NCI-H1105 treated with DMSO at 0.1 percent for 48 hours (cell line): ENCODE results near the gene HSBP1L1.

ENCODE experiments used
- DNase-seq: peaks from one replicate; lab custom pipeline; 2025; lab: John Stamatoyannopoulos, UW

The HSBP1L1 gene

DNA sequence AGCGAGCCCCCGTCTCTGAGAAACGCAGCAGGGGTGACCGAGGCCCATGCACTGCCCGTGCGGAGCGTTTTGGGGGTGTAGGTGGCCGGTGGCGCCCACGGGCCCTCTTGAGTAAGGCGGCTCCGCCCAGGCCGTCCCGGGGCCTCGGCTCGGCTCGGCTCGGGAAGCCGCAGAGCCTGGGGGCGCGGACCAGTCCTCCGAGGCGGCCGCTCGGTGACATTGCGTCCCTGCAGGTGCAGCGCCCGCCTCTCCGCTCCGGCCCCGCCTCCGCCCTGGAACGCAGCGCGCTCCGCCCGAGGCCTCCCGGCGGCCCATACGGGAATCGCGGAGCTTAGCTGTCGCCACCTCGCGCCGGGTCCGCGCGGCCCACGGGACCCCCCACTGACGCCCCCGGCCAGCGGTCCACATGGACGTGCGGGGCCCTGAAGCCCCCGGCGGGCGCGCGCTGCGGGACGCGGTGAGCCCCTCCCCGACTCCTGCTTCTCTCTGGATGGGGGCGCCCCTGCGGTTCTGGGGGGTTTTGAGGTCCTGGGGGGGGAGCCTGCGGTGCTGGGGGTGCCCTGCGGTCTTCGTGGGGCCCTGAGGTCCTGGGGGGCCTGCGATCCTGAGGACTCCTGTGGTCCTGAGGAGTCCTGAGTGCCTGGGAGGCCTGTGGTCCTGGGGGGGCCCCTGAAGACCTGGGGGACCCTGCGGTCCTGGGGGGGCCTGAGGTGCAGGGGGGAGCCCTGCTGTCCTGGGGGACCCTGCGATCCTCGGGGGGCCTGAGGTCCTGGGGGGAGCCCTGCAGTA, at the start of gene HSBP1L1:
HSBP1L1 (plus strand) TSS at position 314 of the 789 bp plus-strand sequence; CDS start at position 407, 93 bp downstream.
- no peak for DNase-seq

DNA sequence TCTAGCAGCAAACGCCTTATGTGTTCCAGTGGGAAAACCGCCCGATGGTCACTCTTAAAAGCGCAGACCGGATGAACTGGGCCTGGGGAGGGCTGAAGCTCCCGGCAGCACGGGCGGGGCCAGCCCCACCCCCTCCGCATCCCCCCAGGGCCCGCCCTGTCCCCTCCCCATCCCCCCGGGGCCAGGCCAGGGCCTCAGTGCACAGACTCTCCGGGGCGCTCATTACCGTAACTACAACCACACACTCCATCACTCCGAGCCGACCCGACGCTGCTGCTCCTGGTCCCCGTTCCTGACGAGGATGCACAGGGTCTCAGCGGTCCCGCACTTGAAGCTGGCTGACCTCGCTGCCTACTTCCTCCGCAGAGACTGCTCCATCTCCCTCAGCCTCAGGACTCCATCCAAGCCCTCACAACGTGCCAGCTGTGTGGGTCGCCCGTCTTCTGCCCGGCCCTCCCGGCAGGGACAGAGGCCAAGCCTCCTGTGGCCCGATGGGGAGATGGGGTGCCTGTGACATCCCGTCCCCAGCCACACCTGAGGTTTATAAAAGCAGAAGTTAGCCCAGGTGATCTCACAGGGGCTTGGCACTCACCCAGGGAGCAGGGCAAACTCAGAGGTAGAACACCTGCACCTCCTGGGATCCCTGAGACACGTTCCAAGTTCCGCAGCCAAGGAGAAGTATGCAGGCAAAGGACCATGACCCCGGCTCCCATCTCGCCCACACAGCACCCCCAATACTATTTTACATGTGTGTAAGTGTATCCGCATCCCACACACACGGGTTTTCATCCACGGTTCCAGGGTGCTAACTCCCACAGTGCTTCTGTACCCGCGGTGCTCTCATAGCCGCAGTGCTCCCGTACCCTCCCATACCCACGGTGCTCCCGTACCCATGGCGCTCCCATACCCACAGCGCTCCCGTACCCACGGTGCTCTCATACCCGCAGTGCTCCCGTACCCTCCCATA, 49.0 kb upstream of the HSBP1L1 start:
- no peak for DNase-seq

DNA sequence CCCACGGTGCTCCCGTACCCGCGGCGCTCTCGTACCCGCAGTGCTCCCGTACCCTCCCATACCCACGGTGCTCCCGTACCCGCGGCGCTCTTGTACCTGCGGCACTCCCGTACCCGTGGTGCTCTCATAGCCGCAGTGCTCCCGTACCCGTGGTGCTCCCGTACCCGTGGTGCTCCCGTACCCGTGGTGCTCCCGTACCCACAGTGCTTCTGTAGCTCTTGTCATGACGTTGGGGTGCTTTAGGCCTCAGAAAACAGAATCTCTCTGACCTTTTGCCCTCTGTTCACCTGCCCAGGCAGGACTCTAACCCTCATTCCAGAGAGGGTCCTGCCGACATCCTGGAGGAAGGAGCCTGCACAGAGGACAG, 48.3 kb upstream of the HSBP1L1 start:
- no peak for DNase-seq

DNA sequence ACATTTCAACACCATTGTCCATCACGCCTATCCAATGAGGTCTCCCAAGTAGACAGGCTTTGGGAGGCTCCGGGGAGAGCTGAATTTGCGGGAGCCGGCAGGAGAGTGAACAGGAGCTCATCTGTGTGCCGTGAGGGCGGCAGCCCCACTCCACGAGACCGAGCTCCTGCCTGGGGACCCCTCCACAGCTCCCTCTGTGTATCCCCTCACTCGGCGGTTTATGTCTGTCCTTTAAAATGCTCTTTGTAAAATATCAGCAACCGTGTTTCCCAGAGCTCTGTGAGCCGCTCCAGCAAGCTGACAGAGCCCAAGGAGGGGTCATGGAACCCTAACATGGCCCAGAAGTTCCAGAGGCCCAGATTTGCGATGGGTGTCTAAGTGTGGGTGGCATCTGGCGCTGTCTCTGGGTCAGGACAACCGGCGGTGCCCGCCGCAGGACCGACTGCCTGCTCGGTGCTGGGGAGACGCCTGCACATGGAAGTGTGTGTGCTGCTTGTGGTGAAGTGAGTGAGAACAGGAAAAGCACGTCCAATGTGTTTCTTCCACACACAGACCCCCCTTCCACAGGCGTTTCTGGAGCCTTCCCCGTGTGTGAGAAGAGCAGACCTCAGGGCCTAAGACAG, 47.8 kb upstream of the HSBP1L1 start:
- DNase-seq: no peak

DNA sequence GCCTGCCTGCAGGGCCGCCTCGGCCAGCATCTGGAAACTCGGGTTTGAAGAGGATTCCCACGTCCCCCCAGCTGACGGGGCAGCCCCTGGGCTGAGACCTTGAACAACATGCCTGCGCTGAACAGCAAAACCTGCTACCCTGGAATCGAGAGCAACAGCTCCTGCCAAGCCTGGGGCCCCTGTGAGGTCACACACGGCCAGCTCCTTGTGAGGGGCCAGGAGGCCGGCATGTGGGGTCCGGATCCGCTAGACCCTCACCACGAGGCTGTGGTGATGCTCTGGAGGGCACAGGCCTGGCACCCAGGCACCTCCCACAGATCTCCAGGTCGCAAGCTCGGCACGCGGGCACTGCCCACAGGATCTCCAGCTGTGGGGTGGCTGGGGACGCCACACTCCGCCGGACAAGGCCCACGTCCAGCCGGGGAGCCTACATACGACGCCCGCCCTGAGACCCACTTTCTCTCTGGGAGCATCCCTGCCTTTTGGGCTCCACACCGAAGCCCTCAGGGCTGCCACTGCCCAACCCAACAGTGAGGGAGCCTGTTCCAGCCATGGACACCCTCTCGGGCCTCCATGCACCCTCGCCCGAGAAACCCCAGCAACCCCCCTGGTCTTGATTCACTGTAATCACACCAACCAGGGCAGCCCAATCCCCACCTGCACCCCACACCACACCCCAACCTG, 47.1 kb upstream of the HSBP1L1 start:
- DNase-seq: no peak

DNA sequence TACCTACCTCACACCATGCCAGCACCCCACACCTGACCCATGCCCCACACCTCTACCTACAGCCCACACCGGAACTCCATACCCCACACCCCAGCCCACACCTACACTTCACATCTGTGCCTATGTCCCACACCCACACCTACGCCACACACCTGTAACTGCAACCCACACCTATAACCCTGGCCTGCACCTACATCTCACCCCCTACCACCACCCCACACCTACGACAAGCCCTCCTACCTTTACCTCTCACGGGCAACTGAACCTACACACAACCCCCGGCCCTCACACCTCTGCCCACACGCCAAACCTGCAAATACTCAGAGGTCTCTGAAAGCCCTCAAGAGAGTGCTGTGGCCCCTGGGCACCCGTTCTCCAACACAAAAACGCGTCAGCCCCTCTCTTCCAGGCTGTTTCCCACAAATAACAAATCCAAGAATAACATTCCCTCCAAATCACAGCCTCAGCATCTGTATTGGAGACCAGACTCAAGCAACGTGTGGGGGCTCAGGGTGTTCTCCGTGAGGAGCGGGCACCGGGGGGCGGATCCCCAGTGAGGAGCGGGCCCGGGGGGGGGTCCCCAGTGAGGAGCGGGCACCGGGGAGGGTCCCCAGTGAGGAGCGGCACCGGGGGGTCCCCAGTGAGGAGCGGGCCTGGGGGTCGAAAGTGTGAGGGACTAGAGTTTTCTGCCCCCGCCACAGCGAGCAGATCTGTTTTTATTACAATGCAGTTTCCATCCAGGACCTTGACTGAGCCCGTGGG, 46.4 kb upstream of the HSBP1L1 start:
- DNase-seq: no peak

DNA sequence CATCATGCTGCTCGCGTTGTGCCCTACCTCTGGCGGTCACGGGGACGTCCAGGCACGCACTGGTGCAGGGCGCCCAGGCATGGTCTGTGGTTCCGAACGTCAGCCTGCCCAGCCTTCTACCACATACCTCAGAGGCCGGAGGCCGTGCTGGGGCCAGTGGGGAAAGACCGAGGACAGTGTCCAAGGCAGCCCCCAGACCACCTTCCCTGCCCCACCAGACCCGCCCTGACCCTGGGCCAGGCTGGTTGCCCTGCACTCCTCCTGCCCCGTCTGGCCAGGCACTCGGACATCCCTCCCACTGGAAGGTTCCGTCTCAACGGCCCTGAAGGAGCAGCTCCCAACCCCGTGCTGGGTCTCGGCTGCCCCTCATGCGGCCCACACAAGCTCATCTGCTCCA, 45.8 kb upstream of the HSBP1L1 start:
- DNase-seq: no peak

DNA sequence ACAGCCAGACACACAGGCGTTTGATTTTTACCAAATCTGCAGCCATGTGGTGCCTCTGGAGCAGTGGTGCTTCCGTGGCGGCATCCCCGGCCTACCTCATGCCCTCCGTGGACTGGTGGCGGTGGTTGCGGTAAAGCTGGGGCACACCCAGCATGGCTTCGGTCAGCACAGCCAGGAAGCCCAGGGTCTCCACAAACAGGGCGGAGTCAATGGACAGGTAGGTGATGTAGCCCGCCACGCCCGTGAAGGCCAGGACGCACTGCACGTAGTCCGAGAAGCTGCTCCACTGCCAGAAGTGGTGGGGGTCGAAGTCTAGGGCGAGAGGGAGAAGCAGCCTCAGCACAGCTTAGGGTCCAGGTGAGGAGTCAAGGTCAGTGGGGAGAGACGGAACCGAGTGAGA, 45.4 kb upstream of the HSBP1L1 start:
- DNase-seq: no peak

DNA sequence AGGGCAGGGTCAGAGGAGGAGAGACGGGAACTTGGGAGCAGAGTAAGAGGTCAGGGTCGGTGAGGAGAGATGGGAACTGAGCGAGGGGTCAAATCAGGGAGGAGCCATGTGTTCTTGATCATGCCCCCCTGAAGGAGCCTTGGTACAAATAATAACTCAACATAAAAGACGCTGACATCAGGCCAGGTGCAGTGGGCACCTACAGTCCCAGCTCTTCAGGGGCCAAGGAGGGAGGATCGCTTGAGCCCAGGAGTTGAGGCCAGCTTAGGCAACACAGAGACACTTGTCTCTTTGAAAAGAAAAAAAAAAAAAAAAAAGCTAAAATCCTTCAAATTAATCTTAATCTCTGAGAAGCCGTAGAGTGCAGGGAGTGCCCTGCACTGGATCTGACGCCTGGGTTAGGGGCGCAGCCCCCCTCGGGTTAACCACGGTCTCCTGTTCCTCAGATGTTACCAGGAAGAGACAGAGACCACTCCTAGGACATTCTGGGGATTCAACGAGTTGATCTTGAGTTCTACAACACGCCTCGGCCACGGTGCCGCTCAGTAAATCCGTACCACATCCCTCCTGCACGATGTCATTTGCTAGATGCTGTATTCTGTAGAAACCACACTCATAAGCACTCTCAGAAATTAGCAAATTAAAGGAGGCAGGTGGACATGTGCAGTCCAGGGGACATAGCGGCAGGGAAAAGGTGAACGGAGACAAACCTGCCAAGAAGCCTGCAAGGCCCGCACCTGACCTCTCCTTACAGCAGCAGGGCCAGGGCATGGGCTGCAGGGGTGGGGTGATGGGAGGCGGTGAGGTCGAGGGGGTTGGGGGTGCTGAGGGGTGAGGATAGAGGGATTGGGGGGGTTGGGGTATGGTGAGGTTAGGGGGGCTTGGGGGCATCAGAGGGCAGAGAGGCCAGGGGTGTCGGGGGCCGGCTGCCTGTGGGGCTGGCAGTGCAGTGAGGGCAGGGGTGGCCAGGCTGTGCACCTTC, 42.2 kb upstream of the HSBP1L1 start:
- no peak for DNase-seq

DNA sequence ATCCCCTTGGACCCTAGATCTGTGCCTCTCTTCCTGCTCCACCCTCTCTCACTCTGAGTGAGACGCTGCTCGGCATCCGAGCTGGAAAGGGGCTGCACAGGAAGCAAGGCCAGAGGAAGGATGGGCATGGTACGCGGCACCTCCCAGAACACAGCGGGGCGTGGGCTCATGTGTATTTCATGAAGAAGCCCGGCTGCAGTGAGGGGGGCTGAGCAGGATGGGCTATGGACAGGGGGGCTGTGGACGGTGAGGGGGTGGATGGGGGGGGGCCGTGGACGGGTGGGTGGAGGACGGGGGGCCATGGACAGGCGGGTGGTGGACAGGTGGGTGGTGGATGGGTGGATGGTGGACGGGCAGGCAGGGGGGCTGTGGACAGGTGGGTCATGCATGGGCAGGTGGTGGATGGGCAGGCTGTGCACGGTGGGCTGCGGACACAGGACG, 41.5 kb upstream of the HSBP1L1 start:
- no peak for DNase-seq

DNA sequence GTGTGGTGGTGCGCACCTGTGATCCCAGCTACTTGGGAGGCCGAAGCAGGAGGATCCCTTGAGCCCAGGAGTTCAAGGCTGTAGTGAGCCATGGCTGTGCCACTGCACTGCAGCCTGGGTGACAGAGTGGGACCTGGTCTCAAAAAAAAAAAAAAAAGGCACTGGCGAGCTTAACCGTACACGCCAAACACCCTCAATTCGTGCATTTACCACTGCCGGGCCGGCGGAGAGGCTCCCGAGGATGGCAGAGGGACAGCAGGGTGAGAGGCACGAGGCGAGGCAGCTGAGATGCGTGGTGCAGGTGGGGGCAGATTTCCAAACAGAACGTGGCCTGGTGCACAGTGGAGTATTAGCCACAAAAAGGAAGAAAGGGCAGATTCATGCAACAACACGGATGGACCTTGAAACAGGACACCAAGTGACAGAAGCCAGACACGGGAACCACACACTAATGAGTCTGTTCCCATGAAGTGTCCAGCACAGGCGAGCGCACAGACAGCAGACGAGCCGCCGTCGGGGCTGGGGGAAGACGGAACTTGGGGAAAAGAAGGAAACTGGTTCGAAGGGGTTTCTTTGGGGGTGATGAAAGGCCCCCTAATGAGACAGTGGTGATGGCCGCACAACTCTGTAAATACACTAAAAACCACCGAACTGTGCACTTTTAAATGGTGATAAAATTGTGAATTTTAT, 40.4 kb upstream of the HSBP1L1 start:
- DNase-seq: no peak

DNA sequence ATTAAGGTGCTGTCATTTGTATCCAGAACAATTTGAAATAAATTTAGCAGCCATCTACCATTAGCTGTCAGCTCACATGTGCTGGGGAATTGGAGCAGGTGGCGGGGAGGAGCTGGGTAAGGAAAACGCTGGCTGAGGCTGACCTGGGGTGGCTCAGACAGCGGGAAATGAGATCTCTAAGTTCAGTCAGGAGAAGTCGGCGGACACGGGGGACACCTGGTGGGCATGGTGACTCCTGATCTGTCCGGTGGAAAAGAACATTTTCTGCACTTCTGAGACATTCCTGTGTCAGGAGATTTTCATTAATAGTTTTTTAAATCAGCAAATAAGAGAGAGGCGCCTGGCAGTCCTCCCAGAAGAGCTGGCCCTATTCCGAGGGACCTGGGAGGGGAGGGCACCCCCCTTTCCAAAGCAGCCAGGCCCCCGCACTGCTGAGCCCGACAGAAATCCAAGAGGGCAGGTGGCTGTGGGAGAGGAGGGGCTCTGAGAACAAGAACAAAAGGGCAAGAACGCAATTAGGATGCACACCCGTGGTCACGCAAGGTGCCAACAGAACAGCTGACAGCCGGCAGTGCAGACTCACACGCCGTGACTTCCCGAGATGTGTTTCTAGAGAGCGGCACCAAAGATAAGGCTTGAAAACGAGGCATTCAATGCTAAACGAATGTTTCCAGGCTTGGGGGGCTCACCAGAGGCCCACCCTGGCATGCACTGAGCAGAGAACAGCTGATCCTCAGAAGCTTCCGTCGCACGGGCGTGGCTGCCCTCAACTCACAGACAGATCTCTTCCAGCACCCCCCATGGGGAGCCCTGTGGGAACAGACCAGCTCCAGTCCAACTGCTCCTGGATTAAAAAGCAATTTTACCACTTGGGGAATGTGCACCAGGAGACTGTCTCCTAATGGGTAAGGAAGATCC, 39.4 kb upstream of the HSBP1L1 start:
- DNase-seq: peak; percentile 95

DNA sequence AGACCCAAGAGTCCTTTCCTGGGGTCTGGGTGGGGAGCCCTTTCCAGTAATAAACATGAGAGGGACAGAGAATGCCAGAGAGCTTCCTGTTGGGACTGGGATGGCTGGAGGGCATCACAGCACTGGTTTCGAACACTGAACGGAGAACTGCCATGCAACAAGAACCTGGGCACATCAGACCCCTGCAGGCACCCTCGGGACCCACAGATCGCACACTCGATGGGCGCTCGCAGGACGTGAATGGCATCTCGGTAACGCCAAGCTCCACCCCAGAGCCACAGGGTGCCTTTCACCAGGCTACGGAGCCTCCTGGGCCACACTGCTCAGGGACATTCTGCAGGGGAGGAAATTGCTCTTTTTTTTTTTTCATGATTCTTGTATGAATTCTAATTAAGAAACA, 38.1 kb upstream of the HSBP1L1 start:
- DNase-seq: no peak

DNA sequence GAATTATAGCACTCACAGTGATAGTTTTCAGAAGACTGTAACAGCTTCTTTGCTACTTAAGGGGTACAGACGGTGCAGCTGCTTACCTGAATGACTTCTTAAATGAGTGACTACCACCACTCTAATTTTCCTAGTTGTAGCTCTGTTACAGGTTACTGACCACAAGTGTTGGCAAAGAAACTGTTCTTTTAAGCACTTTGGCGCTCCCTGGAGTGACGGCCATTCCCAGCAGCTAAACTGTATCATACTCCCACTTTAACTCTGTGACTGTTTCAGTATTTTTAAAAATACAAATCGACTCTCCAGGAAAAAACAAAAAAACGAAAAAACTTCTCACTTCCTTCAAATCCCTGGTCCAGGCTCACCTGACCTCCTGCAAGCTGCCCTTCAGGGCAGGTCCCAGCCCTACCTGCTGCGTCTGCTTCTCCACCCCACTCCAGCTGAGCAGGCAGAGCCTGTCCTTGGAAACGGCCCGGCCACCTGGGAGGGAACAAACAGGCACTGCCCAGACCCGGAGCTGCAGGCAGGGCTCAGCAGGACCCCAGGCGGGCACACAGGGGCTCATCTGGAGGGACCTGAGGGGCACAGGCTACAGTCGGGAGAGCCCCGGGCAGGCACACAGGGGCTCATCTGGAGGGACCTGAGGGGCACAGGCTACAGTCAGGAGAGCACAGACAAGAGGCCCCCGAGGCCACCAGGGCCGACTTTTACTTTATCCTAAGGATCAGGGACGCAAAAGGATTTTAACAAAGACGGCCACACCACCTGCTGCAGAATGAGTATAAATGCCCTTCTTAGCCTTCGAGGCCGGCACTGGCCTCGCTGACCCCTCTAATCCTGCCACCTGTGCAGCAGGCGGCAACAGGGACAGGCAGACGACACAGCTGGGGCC, 37.5 kb upstream of the HSBP1L1 start:
- DNase-seq: no peak

DNA sequence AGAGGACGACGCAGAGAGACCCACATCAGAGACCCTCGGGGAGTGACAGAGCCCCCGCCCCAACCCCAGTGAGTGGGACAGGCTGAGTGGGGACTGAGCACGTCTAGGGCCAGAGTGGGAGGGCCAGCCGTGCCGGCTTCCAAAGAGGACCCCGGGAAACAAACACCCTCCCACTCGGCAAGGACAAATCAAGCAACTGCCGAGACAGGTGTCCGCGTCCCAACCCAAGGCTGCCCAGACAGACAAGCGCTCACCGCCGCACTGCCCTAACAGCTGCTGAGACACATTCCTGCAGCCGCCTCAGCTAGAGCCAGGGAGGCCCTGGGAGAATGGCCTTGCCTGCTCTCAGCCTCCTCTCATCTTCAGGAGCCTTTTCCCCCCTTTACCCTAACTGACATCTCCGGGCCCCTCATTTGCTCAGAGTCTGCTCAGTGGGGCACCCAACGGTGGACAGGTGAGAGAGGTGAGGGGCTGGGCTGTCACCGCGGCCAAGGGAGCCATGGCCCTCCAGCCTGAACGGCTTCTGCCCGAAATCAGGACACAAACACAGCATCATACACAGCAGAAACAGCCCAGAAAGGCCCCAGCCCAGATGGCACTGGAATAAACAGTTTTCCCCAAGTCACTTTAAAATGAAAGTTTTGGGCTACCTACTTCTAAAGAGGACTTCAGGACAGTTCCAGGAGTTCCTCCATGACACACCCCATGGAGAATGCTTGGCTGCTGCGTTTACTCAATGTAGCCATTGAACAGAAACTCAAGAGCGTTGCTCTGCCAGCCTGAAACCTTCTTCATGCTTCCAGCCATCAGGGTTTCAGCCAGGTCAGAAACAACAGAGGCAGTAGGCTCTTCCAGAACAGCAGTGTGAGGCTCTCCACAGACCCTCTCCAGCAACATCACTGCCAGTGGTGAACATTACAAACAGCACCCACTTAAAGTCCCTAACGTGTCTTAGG, 36.6 kb upstream of the HSBP1L1 start:
- DNase-seq: no peak

DNA sequence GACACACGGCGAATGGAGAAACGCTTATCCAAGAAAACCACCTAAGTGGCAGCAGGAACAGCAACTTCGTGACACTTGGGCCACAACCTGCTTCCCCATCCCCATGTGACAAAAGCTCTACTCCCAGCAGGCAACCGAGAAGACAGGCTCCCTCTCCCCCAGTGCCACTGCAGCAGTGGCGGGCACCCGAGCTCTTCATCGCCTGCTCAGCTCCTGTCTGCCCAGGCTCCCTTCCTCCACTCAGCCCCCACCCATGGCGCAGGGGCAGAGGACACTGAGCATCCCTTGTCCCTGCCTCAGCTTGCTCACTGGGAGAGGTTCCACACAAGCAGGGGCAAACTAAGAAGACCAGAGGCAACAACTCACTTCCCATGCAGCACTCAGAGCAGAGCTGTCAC, 35.9 kb upstream of the HSBP1L1 start:
- no peak for DNase-seq
